Right renal cortex interstitium (tissue), 3 donors: Measurements from ENCODE around the gene ALKBH7. TPM values are rescaled to one million over a fixed set of nuclear protein-coding genes. Genes with fewer than 3 reads are reported as not detected.
"Not testable (repeated sequence)": the region's sequence is repeated elsewhere in the genome, so short reads cannot be mapped to it uniquely, and the experiment has no call there.

ENCODE experiments used
- DNase-seq, 3 donors: peaks; one replicate each; pipeline ENCODE4 v3.0.0-alpha.2; 2013; ENCODE audit warnings: low read depth in 3 of 3, low spot score in 2 of 3
- polyA plus RNA-seq, 3 donors: library from polyadenylated mRNA; unstranded; fragments of 120-200 nt; gene quantifications; one replicate each; pipeline ENCODE4 v1.2.1, GENCODE V29; 2013; ENCODE audit not compliant: insufficient read length in 3 of 3

ALKBH7 gene, protein sequence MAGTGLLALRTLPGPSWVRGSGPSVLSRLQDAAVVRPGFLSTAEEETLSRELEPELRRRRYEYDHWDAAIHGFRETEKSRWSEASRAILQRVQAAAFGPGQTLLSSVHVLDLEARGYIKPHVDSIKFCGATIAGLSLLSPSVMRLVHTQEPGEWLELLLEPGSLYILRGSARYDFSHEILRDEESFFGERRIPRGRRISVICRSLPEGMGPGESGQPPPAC
- 10 to 100 TPM; 34.5 to 44.6 (median 37.5) TPM for polyA plus RNA-seq

DNA sequence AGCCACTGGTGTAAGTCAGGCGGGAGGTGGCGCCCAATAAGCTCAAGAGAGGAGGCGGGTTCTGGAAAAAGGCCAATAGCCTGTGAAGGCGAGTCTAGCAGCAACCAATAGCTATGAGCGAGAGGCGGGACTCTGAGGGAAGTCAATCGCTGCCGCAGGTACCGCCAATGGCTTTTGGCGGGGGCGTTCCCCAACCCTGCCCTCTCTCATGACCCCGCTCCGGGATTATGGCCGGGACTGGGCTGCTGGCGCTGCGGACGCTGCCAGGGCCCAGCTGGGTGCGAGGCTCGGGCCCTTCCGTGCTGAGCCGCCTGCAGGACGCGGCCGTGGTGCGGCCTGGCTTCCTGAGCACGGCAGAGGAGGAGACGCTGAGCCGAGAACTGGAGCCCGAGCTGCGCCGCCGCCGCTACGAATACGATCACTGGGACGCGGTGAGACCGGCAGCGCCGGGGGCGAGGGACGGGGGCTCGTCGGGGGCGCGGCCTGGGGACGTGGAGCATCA is at the start of gene ALKBH7:
Gene ALKBH7 (plus strand): TSS at position 201 of the 502 bp plus-strand sequence. CDS start 27 bp downstream, at position 228.
- DNase-seq, result peak; percentile 97 to 100 (median 100)

DNA sequence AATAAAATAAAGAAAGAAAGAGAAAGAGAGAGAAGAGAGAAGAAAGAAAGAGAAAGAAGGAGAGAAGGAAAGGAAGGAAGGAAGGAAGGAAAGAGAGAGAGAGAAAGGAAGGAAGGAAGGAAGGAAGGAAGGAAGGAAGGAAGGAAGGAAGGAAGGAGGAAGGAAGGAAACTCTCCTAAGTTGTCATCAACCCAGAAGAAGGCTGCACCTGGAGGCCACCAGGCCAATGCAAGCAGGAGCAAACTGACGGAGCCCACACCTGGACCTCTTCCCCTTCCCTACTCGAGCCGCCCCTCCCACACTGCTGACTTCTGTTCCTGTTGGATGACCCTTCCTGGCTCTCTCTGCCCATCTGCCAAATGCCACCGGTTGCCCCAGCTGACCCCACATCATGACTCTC is 47.8 kb upstream of the ALKBH7 start:
- DNase-seq, result no peak

DNA sequence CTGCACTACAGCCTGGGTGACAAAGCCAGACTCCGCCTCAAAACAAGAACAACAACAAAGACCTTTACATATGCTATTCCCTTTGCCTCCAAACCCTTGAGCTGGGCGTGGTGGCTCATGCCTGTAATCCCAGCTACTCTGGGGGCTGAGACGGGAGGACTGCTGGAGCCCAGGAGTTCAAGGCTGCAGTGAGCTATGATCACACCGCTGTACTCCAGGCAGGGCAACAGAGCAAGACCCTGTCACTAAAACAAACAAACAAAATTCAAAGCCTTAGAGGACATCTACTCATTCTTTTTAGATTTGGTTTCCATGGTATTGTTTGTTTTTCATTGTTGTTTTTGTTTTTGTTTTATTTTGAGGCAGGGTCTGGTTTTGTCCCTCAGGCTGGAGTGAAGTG is 47.0 kb upstream of the ALKBH7 start:
- no peak for DNase-seq

DNA sequence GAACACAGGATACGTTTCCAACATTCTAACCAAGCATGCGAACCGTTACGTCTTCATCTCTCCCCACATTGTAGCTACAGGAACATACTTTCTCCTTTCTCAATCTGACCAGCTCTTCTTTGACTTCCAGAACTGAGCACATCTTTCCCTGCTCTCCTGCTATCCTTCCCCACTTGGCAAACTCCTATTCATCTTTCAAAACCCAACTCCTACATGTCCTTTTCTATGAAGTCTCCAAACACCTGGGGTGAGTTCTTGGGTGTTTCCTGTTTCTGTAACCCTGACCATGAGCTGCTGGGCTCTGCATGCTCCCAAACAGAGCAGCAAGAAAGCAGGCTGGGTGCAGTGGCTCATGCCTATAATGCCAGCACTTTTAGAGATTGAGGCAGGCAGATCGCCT is 45.8 kb upstream of the ALKBH7 start:
- no peak for DNase-seq

DNA sequence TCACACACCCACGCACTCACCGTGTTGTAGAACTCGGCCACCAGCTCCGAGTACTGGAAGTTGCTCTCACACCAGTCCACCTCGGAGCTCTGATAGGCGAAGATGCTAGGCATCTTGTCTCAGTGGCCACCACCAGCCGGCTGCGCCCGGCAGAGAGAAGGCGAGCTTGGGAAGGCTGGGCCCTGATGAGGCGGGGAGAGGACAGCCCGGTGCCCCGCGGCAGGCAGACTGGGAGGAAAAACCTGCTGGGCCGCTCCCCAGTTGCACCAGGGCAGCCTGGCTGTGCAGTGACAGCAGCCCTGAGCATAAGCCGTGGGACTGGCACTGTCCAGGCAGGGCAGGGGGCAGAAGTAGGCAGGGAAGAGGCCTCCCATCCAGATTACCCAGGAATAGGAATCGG is 39.2 kb upstream of the ALKBH7 start, which contains the start of gene ACER1:
Gene ACER1 (minus strand): TSS at position 174 of the 400 bp plus-strand sequence. CDS start 61 bp downstream, at position 113.
- DNase-seq, result no peak

DNA sequence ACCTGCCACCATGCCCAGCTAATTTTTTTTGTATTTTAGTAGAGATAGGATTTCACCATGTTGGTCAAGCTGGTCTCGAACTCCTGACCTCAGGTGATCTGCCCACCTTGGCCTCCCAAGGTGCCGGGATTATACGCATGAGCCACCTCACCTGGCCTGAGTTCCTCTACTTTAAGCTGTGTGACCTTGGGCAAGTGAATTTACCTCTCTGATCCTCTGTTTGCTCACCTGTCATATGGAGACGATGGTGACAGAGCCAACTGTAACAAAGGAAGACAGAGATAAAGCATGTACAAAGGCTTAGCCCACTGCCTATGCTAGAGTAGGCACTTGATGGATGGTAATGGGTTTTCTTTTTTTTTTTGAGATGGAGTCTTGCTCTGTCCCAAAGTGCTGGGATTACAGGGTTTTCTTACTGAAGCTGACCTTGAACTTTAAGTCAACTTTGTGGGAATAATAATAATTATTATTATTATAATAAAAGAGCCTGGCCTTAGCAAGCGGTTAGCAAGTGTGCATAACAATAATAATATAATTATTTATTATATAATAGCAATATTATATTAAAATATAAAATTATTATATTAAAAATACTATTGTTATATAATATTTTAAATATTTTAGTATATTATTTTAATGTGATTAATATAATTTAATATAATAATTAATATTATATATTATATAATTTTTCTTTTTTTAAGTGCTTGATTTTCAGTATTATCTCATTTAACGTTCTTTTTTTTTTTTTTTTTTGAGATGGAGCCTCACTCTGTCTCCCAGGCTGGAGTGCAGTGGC is 37.9 kb upstream of the ALKBH7 start:
- DNase-seq, result no peak

DNA sequence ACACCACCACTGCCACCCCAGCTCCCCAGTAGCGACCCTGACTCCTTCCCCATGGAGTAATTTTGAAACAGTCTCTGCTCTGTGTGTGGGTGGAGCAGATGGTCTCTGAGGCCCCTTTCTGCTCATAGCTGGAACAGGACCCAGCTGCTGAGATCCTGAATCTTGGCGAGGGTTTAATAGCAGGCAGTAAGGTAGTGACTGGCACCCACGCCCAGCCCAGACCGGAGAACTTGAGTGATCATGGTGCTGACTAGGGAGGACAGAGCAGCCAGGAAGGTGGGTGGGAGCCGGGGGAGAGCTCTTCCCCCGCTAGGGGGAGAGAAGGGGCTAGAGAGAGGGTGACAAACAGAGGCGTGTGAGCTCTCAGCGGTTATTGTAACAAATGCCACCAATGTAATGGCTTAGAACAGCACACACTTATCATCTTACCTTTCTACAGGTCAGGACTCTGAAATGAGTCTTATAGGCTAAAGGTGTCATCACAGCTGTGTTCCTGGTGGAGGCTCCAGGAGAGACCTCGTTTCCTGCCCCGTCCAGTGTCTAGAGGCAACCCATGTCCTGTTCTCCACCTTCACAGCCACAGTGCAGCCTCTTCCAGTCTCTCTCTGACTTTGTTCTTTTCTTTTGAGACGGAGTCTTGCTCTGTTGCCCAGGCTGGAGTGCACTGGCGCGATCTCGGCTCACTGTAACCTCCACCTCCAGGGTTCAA is 31.9 kb upstream of the ALKBH7 start:
- DNase-seq, result no peak

DNA sequence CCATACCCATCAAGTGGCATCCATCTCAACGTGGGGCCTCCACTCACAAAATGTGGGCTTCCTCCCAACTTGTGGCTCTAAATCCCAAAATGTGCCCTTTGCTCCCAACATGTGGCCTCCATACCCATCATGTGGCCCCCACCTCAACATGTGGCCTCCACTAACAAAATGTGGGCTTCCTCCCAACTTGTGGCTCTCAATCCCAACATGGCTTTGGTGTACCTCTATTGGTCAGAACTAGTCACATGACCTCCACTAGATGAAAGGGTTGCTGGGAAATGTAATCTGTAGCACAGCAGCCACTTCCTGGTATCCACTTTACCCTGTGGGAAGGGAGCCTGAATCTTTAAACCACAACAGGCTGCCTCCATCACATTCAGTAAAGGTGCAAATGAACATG is 29.1 kb upstream of the ALKBH7 start:
- no peak for DNase-seq

DNA sequence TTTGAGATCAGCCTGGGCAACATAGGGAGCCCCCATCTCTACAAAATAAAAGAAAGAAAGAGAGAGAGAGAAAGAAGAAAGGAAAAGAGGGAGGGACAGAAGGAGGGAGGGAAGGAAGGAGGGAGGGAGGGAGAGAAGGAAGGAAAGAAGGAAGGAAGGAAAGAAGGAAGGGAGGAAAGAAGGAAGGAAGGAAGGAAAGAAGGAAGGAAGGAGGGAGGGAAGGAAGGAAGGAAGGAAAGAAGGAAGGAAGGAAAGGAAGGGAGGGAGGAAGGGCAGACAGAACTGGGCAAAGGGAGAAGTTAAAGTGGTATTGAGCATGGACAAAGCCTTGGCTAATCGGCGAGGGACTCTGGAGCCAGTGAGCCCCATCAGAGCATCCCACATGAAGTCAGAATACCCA is 23.3 kb upstream of the ALKBH7 start:
- DNase-seq, result not testable (repeated sequence)

DNA sequence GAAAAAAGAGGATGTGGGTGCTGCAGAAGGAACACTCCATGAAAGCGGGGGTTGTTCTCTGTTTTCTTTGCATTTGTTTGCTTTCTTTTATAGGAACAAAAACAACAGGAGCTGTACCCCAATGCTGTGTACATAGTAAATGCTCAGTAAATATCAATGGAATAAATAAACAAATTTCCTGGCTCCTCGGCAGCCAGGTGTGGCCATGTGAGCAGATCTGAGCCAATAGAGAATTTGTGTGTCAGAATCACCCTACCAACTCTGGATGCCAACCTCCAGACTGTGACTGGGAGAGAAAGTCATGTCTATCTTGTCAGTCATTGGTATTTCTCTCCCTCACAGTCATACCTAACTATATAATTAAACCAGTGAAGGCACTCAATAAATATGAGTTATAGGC is 21.9 kb upstream of the ALKBH7 start:
- DNase-seq, result no peak

DNA sequence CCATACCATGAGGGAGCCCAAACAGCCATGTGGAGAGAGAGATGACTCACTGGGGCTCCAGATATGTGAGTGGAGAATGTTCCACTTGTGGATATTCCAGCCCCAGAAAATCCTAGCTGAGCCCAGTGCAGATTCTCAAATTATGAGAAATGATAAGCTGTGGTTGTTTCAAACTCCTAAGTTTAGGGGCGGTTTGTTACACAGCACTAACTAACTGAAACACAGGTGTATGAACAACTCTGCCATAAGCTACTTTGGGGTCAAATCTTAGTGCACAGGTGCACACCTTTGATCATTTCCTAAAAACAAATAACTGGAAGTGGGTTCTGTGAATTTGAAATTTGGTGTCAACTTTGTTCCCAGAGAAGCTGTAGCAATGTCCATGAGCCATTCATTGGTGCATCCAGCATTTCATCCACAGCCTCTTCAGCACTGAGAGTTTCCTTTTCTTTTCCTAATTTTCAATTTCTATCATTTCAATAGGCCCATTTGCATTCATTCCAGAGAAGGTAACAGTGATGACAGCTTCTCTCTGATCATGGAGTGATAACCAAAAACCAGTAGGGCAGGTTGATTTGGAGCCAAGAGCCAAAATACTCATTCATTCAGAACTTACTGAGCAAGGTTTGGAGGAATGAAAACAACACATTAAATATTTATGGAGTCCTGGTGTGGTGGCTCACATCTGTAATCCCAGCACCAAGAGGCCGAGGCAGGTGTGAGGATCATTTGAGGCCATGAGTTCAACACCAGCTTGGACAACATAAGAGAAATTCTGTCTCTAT is 20.0 kb upstream of the ALKBH7 start:
- no peak for DNase-seq

DNA sequence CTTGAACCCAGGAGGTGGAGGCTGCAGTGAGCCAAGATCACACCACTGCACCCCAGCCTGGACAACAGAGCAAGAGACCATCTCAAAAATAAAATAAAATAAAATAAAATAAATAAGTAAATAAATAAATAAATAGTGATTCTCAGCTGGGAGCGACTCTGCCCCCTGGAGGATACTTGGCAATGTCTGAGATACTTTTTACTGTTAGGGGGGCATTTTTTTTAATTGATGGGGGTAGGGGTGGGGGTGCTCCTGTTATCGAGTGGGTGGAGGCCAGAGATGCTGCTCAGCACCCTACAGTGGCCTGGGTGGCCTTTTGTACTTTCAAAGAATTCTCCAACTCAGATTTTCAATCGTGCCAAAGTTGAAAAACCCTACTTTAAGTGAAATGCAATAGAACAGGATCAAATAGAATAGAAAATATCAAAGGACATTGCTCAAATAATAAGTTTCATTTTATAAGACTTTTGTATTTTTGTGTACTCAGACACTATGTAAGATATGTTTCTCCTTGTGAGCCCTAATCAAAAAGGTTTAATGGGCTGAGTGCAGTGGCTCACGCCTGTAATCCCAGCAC is 18.4 kb upstream of the ALKBH7 start:
- DNase-seq, result no peak

DNA sequence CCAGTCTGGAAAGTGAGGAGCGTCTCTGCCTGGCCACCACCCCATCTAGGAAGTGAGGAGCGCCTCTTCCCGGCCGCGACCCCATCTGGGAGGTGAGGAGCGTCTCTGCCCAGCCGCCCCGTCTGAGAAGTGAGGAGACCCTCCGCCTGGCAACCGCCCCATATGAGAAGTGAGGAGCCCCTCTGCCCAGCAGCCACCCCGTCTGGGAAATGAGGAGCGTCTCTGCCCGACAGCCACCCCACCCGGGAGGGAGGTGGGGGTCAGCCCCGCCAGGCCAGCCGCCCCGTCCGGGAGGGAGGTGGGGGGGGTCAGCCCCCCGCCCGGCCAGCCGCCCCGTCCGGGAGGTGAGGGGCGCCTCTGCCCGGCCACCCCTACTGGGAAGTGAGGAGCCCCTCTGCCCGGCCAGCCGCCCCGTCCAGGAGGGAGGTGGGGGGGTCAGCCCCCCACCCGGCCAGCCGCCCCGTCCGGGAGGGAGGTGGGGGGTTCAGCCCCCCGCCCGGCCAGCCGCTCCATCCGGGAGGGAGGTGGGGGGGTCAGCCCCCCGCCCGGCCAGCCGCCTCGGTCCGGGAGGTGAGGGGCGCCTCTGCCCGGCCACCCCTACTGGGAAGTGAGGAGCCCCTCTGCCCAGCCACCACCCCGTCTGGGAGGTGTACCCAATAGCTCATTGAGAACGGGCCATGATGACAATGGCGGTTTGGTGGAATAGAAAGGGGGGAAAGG is 17.1 kb upstream of the ALKBH7 start:
- DNase-seq, result not testable (repeated sequence)

DNA sequence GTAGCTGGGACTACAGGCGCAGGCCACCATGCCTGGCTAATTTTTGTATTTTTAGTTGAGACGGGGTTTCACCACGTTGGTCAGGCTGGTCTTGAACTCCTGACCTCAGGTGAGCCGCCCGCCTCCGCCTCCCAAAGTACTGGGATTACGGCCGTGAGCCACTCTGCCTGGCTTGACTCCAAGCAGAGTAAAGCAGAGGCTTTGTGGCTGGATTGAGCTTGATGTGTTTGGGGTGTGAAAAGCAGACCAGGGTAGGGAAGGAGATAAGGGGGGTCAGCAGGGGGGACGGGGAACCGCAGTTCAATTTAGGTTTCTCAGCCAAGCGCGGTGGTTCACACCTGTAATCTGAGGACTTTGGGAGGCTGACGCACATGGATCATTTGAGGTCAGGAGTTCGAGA is 15.4 kb upstream of the ALKBH7 start:
- no peak for DNase-seq

DNA sequence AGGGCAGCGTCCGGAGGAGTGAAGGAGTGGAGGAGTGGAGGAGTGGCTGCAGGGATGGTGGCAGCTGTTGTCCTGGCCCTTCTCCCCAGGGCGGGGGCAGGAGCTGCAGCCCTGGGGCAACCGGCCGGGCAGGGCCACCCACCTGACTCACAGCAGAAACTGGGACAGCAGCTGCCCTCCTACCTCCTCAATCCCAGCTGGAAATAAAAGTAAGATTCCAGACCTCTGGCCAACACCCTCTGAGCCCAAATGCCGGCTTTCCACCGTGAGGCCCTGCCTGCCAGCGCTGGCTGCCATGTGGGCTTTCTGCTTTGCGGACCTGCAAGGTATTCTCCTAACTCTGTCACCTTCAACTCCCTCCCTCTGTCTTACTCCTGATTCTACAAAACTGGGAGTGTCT is 14.6 kb upstream of the ALKBH7 start:
- no peak for DNase-seq

DNA sequence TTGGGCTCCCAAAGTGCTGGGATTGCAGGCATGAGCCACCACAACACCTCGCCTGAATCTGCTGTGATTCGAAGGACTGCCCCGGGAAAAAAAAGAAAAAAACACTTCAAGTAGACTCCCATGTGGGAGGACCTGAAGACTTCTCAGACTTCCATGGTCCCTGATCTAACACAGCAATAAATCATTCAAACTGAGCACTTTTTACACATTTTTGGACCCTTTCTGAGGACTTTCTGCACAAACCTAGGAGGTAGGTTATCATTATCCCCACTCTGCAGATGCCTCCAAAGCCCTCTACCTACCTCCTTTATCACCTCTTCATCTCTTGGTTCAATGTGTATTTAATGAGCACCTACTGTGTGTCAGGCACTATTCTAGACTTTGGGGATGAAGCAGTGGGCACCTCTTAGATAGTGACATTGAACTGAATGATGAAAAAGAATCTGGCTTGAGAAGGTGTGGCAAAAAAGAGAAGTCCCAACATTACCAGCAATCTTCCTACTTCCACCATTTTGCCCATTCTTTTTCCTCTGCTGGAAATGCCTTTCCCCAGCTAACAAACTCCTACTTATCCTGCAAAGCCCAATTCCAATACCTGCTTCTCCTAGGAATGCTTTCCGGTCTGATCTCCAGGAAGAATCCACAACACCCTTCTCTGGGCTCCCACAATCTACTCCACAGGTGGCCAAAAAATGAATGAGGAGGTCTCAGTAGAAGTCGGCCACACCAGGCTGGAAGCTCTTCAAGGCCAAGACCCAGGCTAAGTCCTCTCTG is 12.8 kb upstream of the ALKBH7 start:
- no peak for DNase-seq

DNA sequence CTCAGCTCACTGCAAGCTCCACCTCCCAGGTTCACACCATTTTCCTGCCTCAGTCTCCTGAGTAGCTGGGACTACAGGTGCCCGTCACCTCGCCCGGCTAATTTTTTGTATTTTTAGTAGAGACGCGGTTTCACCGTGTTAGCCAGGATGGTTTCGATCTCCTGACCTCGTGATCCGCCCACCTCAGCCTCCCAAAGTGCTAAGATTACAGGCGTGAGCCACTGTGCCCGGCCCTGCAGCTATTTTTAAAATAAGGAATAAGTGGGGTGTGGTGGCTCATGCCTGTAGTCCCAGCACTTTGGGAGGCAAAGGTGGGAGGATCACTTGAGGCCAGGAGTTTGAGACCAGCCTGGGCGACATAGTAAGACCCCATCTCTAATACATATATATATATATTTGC is 12.1 kb upstream of the ALKBH7 start:
- DNase-seq, result not testable (repeated sequence)

DNA sequence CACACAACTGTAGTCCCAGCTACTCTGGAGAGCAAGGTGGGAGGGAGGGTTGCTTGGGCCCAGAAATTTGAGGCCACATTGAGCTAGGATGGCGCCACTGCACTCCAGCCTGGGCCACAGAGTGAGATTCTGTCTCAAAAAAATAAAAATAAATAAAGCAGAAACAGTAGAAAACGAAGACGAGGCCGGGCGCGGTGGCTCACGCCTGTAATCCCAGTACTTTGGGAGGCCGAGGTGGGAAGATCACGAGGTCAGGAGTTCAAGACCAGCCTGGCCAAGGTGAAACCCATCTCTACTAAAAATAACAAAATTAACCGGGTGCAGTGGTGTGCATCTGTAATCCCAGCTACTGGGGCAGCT is 11.8 kb upstream of the ALKBH7 start:
- DNase-seq, result not testable (repeated sequence)

DNA sequence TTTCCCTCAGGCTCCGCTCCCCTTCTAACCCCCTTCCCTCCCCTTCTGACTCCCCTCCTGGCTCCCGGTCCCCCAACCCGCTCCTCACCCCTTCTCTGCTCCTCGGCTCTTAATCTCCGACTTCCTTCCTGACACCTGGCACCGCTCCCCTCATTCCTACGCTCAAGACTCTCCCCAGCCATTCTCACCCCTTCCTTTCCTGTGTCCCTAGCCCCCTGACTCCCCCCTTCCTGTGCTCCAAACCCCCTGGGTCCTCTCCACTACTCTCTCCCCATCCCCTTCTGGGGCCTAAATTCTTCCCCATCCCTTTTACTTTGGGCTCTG is 10.6 kb upstream of the ALKBH7 start:
- DNase-seq, result no peak
